Measurements from ENCODE around the gene MGAT4A.

The MGAT4A gene

DNA sequence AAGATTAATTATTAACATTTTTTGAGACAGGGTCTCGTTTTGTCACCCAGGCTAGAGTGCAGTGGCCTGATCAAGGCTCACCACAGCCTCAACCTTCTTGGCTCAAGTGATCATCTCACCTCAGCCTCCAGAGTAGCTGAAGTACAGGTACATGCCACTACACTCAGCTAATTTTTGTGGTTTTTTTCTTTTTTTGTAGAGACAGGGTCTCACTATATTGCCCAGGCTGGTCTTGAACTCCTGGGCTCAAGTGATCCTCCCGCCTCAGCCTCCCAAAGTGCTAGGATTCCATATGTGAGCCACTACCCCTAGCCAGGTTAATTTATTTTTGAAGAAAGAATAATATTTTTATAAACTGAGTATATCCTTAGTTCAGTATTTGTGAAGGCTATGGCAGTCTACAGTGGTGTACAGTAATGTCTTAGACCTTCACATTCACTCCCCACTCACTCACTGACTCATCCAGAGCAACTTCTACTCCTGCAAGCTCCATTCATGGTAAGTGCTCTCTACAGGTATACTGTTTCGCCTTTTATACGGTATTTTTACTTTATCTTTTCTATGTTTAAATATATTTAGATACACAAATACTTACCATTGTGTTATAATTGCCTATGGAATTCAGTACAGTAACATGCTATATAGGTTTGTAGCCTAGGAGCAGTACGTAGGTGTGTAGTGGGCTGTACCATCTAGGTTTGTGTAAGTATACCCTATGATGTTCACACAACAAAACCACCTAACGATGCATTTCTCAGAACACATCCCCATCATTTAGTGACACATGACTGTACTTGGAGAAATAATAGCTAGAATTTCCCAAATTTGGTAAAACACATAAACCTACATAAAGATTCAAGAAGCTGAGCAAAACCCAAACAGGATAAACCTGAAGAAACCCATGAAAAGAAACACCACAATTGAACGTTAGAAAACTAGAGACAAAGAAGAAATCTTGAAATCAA is 38.6 kb downstream of the MGAT4A start:
- Histone ChIP-seq H3K27me3 (no peaks in the 10 kb centered on the region), H3K4me3 (no peak overlapping the region), H3K4me1 (peaks cover 5 to 57% (median 13%) of the 10 kb centered on the region in 10 experiments; a peak in 18 of 20 replicates), H3K4me2 (peak overlapping the region in 1 of 11 experiments; percentile 36; a peak in 3 of 22 replicates), H3K36me3 (peaks cover 0 to 75% (median 0%) of the 10 kb centered on the region in 11 experiments; a peak in 9 of 22 replicates), H4K20me1 (peaks cover 0 to 100% (median 9%) of the 10 kb centered on the region in 11 experiments; a peak in 11 of 22 replicates), H3K9me3 (replicated peaks in 1 of 11) (peaks cover 0 to 11% (median 0%) of the 10 kb centered on the region in 11 experiments; a peak in 8 of 22 replicates), H3K27ac (no peak overlapping the region), H3K9ac (no peak overlapping the region)
- no peak for TF ChIP-seq Cebpa-rat (IDR thresholded peaks at IDR 0.05)

DNA sequence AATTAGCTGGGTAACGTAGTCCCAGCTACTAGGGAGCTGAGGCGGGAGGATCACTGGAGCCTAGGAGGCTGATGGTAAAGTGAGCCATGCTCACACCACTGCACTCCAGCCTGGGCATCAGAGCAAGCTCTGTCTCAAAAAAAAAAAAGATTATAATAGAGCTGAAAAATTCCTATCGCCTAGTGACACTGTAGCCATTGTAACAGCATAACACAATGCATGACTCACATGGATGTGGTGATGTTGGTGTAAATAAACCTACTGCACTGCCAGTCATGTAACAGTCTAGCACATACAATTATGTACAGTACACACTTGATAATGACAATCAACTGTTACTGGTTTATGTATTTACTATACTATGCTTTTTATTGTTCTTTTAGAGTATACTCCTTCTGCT is 39.6 kb downstream of the MGAT4A start:
- Histone ChIP-seq H3K4me3 (no peak overlapping the region), H3K36me3 (peaks cover 0 to 74% (median 0%) of the 10 kb centered on the region in 11 experiments; a peak in 9 of 22 replicates), H3K27me3 (no peaks in the 10 kb centered on the region), H3K27ac (no peak overlapping the region), H3K4me2 (no peak overlapping the region), H3K9me3 (replicated peaks in 1 of 11) (peaks cover 0 to 11% (median 0%) of the 10 kb centered on the region in 11 experiments; a peak in 8 of 22 replicates), H4K20me1 (peaks cover 0 to 100% (median 12%) of the 10 kb centered on the region in 11 experiments; a peak in 11 of 22 replicates), H3K4me1 (peaks cover 5 to 49% (median 13%) of the 10 kb centered on the region in 10 experiments; a peak in 18 of 20 replicates), H3K9ac (no peak overlapping the region)
- no peak for TF ChIP-seq Cebpa-rat (IDR thresholded peaks at IDR 0.05)

DNA sequence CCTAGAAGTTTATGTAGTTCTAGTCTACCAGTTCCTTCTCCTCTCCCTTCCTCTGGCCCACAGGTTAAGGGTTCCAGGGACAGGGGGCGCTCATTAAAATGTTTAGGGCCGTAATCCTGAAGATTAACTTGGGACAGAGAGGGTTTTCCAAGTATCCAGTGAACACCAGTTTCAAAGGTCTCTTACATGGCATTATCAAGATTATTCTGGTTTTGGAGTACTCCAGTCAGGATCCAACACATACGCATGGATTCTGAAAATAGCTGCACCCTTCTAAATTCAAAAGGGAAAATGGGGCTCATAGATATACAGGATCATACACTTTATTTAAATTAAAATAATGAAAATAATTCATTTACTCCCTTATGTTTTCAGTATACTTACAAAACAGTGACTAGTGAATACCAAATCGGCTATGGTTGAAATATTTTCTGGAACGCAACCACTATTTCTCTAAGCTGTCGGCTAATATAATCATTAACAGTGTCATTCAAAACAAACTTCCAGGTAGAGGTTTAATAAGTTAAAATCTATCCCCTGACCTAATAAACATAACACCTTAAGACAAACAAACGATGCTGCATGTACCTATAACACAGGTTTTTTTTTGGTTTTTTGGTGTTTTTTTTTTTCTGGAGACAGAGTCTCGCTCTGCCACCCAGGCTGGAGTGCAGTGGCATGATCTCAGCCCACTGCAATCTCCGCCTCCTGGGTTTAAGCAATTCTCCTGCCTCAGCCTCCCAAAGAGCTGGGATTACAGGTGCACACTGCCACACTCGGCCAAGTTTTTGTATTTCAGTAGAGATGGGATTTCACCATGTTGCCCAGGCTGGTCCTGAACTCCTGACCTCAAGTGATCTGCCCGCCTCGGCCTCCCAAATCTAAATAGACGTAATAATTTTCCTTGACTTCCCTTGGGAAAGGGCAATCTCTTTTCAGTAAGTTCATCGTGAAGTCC is 44.7 kb downstream of the MGAT4A start:
- Histone ChIP-seq H3K27me3 (no peaks in the 10 kb centered on the region), H3K4me3 (no peak overlapping the region), H3K36me3 (peaks cover 0 to 83% (median 0%) of the 10 kb centered on the region in 11 experiments; a peak in 7 of 22 replicates), H3K9me3 (replicated peaks in 1 of 11) (peaks cover 0 to 18% (median 7%) of the 10 kb centered on the region in 11 experiments; a peak in 8 of 22 replicates), H3K4me1 (peaks cover 0 to 15% (median 0%) of the 10 kb centered on the region in 10 experiments; a peak in 2 of 20 replicates), H3K9ac (no peak overlapping the region), H4K20me1 (peaks cover 0 to 100% (median 12%) of the 10 kb centered on the region in 11 experiments; a peak in 11 of 22 replicates), H3K27ac (no peak overlapping the region), H3K4me2 (no peak overlapping the region)
- no peak for TF ChIP-seq Cebpa-rat (IDR thresholded peaks at IDR 0.05)

DNA sequence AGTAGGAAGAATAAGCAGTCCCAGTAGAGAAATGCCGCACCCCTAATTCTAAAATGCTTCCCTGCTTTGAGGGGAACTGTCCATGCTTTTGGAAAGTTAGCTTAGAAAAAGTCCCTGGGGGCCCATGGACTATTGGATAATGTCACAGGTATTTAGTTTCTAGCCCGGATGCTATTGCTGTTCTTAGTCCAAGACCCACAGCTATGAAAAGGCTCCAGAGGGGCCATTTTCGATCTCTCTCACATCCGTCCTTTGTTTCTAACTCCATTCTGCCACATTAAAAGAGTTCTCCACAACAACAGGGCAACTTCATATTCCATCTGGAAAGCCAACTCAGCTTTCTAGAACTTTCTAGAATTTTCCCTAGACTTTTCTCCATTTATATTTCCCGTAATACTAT is 47.2 kb downstream of the MGAT4A start:
- H3K9ac ChIP-seq, result no peak overlapping the region
- H3K4me3 ChIP-seq, result no peak overlapping the region
- TF ChIP-seq Cebpa-rat (IDR thresholded peaks at IDR 0.05), result no peak
- H3K9me3 ChIP-seq (replicated peaks in 1 of 11), result peaks cover 0 to 18% (median 8%) of the 10 kb centered on the region in 11 experiments; a peak in 8 of 22 replicates
- H3K36me3 ChIP-seq, result peaks cover 0 to 79% (median 0%) of the 10 kb centered on the region in 11 experiments; a peak in 6 of 22 replicates
- H3K27ac ChIP-seq, result no peak overlapping the region
- H3K4me2 ChIP-seq, result no peak overlapping the region
- no peaks in the 10 kb centered on the region for H3K27me3 ChIP-seq
- peaks cover 0 to 15% (median 0%) of the 10 kb centered on the region in 10 experiments; a peak in 2 of 20 replicates for H3K4me1 ChIP-seq
- peaks cover 0 to 100% (median 0%) of the 10 kb centered on the region in 11 experiments; a peak in 11 of 22 replicates for H4K20me1 ChIP-seq

DNA sequence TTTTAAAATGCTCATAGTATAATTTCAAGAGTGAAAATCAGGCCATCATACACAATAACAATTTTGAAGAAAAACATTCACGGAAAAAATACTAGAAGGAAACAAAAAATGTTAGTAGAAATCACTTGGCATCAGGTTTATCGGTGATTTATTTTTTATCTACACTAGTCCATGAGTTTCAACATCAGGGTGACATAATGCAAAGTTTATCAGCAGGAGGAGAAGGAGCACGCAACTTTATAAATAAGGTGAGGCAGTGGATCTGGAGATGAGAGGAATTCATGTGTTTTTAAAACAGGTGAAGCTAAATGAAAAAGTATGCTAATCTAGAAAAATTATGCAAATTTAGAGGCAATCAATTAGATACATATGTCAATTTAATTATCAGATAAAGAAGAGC is 54.2 kb downstream of the MGAT4A start:
- no peak for TF ChIP-seq Cebpa-rat (IDR thresholded peaks at IDR 0.05)
- Histone ChIP-seq H4K20me1 (peaks cover 0 to 89% (median 0%) of the 10 kb centered on the region in 11 experiments; a peak in 4 of 22 replicates), H3K4me2 (no peak overlapping the region), H3K27ac (no peak overlapping the region), H3K4me1 (no peaks in the 10 kb centered on the region), H3K9ac (no peak overlapping the region), H3K4me3 (no peak overlapping the region), H3K27me3 (no peaks in the 10 kb centered on the region), H3K36me3 (peaks cover 29 to 89% (median 53%) of the 10 kb centered on the region in 11 experiments; a peak in 20 of 22 replicates), H3K9me3 (replicated peaks in 1 of 11) (peaks cover 12 to 43% (median 32%) of the 10 kb centered on the region in 11 experiments; a peak in 21 of 22 replicates)

- Histone ChIP-seq H3K9me3 (replicated peaks in 1 of 11) (peaks cover 18 to 62% (median 45%) of the 10 kb centered on the region in 11 experiments), H4K20me1 (peaks cover 0 to 89% (median 0%) of the 10 kb centered on the region in 11 experiments; a peak in 3 of 22 replicates), H3K4me3 (no peak overlapping the region), H3K9ac (no peak overlapping the region), H3K4me1 (peaks cover 0 to 15% (median 3%) of the 10 kb centered on the region in 10 experiments; a peak in 10 of 20 replicates), H3K27me3 (no peaks in the 10 kb centered on the region), H3K36me3 (peaks cover 37 to 91% (median 65%) of the 10 kb centered on the region in 11 experiments; a peak in 20 of 22 replicates), H3K27ac (no peak overlapping the region), H3K4me2 (no peak overlapping the region)
- TF ChIP-seq Cebpa-rat (IDR thresholded peaks at IDR 0.05), result no peak
Observed at GRCh38 chr2:98674233-98674964, 56.5 kb downstream of the MGAT4A start.

GRCh38 chr2:98669675-98670074 is 61.3 kb downstream of the MGAT4A start:
- no peak overlapping the region for H3K27ac ChIP-seq
- peaks cover 0 to 26% (median 3%) of the 10 kb centered on the region in 10 experiments; a peak in 10 of 20 replicates for H3K4me1 ChIP-seq
- H3K4me3 ChIP-seq, result no peak overlapping the region
- H3K4me2 ChIP-seq, result peak overlapping the region in 5 of 11 experiments; percentile 7 to 23 (median 21); a peak in 2 of 22 replicates
- peaks cover 29 to 100% (median 54%) of the 10 kb centered on the region in 11 experiments; a peak in 20 of 22 replicates for H3K36me3 ChIP-seq
- no peak for TF ChIP-seq Cebpa-rat (IDR thresholded peaks at IDR 0.05)
- no peak overlapping the region for H3K9ac ChIP-seq
- no peaks in the 10 kb centered on the region for H3K27me3 ChIP-seq
- peaks cover 33 to 92% (median 60%) of the 10 kb centered on the region in 11 experiments for H3K9me3 ChIP-seq (replicated peaks in 1 of 11)
- peaks cover 0 to 93% (median 0%) of the 10 kb centered on the region in 11 experiments; a peak in 3 of 22 replicates for H4K20me1 ChIP-seq
